Neural cell (in vitro differentiated cells): ENCODE data around the gene MFF. TPM values are rescaled to one million over a fixed set of nuclear protein-coding genes. Genes with fewer than 3 reads are reported as not detected.

Experiments used
- H2AFZ ChIP-seq: fragments of 200-600, 300-800 bp; sonication (generic), shearing (Covaris generic); 2 replicates; pipeline ENCODE4 v1.6.0; 2014; ENCODE audit warnings: low read depth, mild to moderate bottlenecking, antibody characterized with exemption, low read length, moderate library complexity
- H3F3A ChIP-seq: fragments of 200-600 bp; shearing (Covaris generic); 2 replicates; pipeline ENCODE4 v1.6.1; 2016; ENCODE audit warnings: mild to moderate bottlenecking, moderate library complexity, mixed read lengths, antibody characterized with exemption, low read length; ENCODE audit not compliant: insufficient read depth, poor library complexity, severe bottlenecking
- H3K27ac ChIP-seq: fragments of 200-600, 300-800 bp; sonication (generic), shearing (Covaris generic); 2 replicates; pipeline ENCODE4 v1.5.1; 2014; ENCODE audit warnings: mild to moderate bottlenecking, low read length, moderate library complexity
- H3K27me3 ChIP-seq: fragments of 300-800, 200-600 bp; sonication (generic), shearing (Covaris generic); 2 replicates; pipeline ENCODE4 v1.6.0; 2014; ENCODE audit warnings: mild to moderate bottlenecking, low read depth, low read length, moderate library complexity; ENCODE audit not compliant: insufficient read depth
- H3K36me3 ChIP-seq: fragments of 300-800, 200-600 bp; sonication (generic), shearing (Covaris generic); 2 replicates; pipeline ENCODE4 v1.5.1; 2014; ENCODE audit warnings: mild to moderate bottlenecking, antibody characterized with exemption, low read length, moderate library complexity; ENCODE audit not compliant: insufficient read depth
- H3K4me2 ChIP-seq: fragments of 300-800, 200-600 bp; sonication (generic), shearing (Covaris generic); 2 replicates; pipeline ENCODE4 v1.6.0; 2014; ENCODE audit warnings: mild to moderate bottlenecking, low read length
- H3K4me3 ChIP-seq: fragments of 300-800, 200-600 bp; sonication (generic), shearing (Covaris generic); 2 replicates; pipeline ENCODE4 v1.5.1; 2014; ENCODE audit warnings: mild to moderate bottlenecking, low read length, moderate library complexity
- H3K79me2 ChIP-seq: fragments of 200-600 bp; shearing (Covaris generic); replicated peaks from 2 replicates; pipeline ENCODE4 v1.6.0; 2014; ENCODE audit warnings: mild to moderate bottlenecking, low read length, moderate library complexity; ENCODE audit not compliant: insufficient read depth
- H3K9ac ChIP-seq: fragments of 300-800, 200-600 bp; sonication (generic), shearing (Covaris generic); 2 replicates; pipeline ENCODE4 v1.6.1; 2016; ENCODE audit warnings: mild to moderate bottlenecking, low read length, mixed read lengths
- H3K9me2 ChIP-seq: fragments of 200-600 bp; shearing (Covaris generic); 2 replicates; pipeline ENCODE4 v1.6.1; 2016; ENCODE audit warnings: mild to moderate bottlenecking, low read length, mixed read lengths; ENCODE audit not compliant: insufficient read depth
- H3K9me3 ChIP-seq: fragments of 200-600, 300-800 bp; sonication (generic), shearing (Covaris generic); 2 replicates; pipeline ENCODE4 v1.6.1; 2016; ENCODE audit warnings: mild to moderate bottlenecking, mixed run types, low read length, moderate library complexity, mixed read lengths
- H4K20me1 ChIP-seq: fragments of 200-600 bp; shearing (Covaris generic); 2 replicates; pipeline ENCODE4 v1.6.1; 2016; ENCODE audit warnings: mild to moderate bottlenecking, mixed run types; ENCODE audit not compliant: insufficient read depth
- EP300 ChIP-seq: fragments of 450-650 bp; conservative IDR thresholded peaks from 2 replicates; pipeline ENCODE4 v1.6.1; 2014; ENCODE audit warnings: antibody characterized with exemption, mild to moderate bottlenecking, moderate library complexity; ENCODE audit not compliant: poor library complexity, severe bottlenecking
- EZH2 ChIP-seq: fragments of 200-600, 300-800 bp; shearing (Covaris generic), sonication (generic); IDR thresholded peaks from 2 replicates; pipeline ENCODE4 v1.6.1; 2014; ENCODE audit warnings: antibody characterized with exemption, low read length, borderline replicate concordance, mild to moderate bottlenecking; ENCODE audit not compliant: insufficient read depth, poor library complexity, severe bottlenecking
- MXI1 ChIP-seq: fragments of 450-650 bp; conservative IDR thresholded peaks from 2 replicates; pipeline ENCODE4 v1.6.1; 2014; ENCODE audit warnings: antibody characterized with exemption, mild to moderate bottlenecking; ENCODE audit not compliant: poor library complexity, severe bottlenecking
- POLR2AphosphoS5 ChIP-seq: IDR thresholded peaks from 2 replicates; pipeline ENCODE4 v1.6.1; 2012
- RAD21 ChIP-seq: fragments of 450-650 bp; conservative IDR thresholded peaks from 2 replicates; pipeline ENCODE4 v1.6.1; 2014; ENCODE audit warnings: antibody characterized with exemption, mild to moderate bottlenecking, moderate library complexity
- SMC3 ChIP-seq: fragments of 450-650 bp; conservative IDR thresholded peaks from 2 replicates; pipeline ENCODE4 v1.6.1; 2014; ENCODE audit warnings: antibody characterized with exemption, mild to moderate bottlenecking, moderate library complexity; ENCODE audit not compliant: poor library complexity
- TAF1 ChIP-seq: IDR thresholded peaks from 2 replicates; pipeline ENCODE4 v1.6.1; 2012; ENCODE audit warnings: low read depth
- polyA plus RNA-seq: library from polyadenylated mRNA; depleted of rRNA; stranded (reverse); fragments of >200 nt; gene quantifications from 2 replicates; pipeline ENCODE4 v1.2.3, GENCODE V29; 2014
- TF ChIP-seq, protein P1 (sequence below): fragments of 450-650 bp; IDR thresholded peaks from 2 replicates; pipeline ENCODE4 v1.5.1; 2014; ENCODE audit warnings: antibody characterized with exemption, mild to moderate bottlenecking, moderate library complexity; ENCODE audit not compliant: poor library complexity, severe bottlenecking
- TF ChIP-seq, protein P2 (sequence below): IDR thresholded peaks from 2 replicates; pipeline ENCODE4 v1.6.1; 2012; ENCODE audit warnings: borderline replicate concordance

MFF gene
- polyA plus RNA-seq, 1 donor from 2014 or later = 192 TPM

DNA sequence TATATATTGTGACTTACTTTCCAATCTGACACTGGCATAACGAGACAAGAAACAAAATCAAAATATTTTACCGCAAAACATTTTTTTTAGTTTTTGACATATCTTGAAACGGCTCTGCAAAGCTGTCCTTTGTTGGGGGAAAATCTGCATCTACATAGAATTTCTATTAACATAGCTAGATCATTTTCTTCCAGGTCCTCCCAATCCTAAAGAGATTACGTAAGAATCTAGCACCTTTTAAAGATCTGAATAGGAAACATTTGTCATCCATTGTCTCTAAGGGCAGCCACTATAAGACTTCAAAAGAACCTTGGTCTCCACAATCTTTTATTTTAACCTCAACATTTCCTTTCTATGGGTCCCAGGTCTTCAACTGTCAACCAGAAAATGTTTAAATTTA, 1.2 kb upstream of the MFF start:
- Histone ChIP-seq H3K27me3 (no peaks in the 10 kb centered on the region), H3K4me3 (no peak overlapping the region), H3K9me3 (no peaks in the 10 kb centered on the region), H3F3A (peaks cover 4% of the 10 kb centered on the region), H3K9me2 (no peaks in the 10 kb centered on the region), H3K27ac (no peak overlapping the region), H4K20me1 (no peaks in the 10 kb centered on the region), H3K79me2 (peaks cover 34% of the 10 kb centered on the region), H3K36me3 (no peaks in the 10 kb centered on the region), H2AFZ (no peak overlapping the region), H3K4me2 (no peak overlapping the region), H3K9ac (no peak overlapping the region)
- TF ChIP-seq EP300 (no peak), POLR2AphosphoS5 (no peak)

DNA sequence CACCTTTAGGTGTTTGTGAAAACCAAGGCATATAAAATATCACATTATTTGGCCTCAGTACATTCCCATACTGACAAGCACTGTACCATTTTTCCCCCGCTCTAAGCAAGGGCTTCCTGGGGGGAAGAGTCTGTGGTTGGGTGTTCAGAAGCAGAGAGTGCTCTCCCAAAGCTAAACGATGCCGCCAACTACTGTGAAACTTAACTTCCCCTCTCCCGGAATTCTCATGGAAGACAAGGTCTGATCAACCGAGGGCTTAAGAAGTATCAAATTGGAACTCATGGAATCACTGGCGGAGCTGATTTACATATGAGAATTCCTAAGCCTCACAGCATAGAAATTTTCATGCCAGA, 433 bp upstream of the MFF start:
- peaks cover 4% of the 10 kb centered on the region for H3F3A ChIP-seq
- no peaks in the 10 kb centered on the region for H3K36me3 ChIP-seq
- peak overlapping the region; percentile 100 for H3K4me3 ChIP-seq
- no peak for TF ChIP-seq MXI1
- TF ChIP-seq POLR2AphosphoS5 = no peak
- TF ChIP-seq RAD21 = no peak
- TF ChIP-seq TAF1 = no peak
- TF ChIP-seq, protein P1, sequence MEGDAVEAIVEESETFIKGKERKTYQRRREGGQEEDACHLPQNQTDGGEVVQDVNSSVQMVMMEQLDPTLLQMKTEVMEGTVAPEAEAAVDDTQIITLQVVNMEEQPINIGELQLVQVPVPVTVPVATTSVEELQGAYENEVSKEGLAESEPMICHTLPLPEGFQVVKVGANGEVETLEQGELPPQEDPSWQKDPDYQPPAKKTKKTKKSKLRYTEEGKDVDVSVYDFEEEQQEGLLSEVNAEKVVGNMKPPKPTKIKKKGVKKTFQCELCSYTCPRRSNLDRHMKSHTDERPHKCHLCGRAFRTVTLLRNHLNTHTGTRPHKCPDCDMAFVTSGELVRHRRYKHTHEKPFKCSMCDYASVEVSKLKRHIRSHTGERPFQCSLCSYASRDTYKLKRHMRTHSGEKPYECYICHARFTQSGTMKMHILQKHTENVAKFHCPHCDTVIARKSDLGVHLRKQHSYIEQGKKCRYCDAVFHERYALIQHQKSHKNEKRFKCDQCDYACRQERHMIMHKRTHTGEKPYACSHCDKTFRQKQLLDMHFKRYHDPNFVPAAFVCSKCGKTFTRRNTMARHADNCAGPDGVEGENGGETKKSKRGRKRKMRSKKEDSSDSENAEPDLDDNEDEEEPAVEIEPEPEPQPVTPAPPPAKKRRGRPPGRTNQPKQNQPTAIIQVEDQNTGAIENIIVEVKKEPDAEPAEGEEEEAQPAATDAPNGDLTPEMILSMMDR = no peak
- TF ChIP-seq, protein P2, sequence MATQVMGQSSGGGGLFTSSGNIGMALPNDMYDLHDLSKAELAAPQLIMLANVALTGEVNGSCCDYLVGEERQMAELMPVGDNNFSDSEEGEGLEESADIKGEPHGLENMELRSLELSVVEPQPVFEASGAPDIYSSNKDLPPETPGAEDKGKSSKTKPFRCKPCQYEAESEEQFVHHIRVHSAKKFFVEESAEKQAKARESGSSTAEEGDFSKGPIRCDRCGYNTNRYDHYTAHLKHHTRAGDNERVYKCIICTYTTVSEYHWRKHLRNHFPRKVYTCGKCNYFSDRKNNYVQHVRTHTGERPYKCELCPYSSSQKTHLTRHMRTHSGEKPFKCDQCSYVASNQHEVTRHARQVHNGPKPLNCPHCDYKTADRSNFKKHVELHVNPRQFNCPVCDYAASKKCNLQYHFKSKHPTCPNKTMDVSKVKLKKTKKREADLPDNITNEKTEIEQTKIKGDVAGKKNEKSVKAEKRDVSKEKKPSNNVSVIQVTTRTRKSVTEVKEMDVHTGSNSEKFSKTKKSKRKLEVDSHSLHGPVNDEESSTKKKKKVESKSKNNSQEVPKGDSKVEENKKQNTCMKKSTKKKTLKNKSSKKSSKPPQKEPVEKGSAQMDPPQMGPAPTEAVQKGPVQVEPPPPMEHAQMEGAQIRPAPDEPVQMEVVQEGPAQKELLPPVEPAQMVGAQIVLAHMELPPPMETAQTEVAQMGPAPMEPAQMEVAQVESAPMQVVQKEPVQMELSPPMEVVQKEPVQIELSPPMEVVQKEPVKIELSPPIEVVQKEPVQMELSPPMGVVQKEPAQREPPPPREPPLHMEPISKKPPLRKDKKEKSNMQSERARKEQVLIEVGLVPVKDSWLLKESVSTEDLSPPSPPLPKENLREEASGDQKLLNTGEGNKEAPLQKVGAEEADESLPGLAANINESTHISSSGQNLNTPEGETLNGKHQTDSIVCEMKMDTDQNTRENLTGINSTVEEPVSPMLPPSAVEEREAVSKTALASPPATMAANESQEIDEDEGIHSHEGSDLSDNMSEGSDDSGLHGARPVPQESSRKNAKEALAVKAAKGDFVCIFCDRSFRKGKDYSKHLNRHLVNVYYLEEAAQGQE = no peak
- TF ChIP-seq EP300 = no peak
- no peak for TF ChIP-seq SMC3
- TF ChIP-seq EZH2 = no peak
- peak overlapping the region; percentile 89 for H3K27ac ChIP-seq
- peak overlapping the region; percentile 83 for H3K4me2 ChIP-seq
- H3K9ac ChIP-seq = peak overlapping the region; percentile 94
- H4K20me1 ChIP-seq = no peaks in the 10 kb centered on the region
- no peaks in the 10 kb centered on the region for H3K9me2 ChIP-seq
- peak overlapping the region; percentile 96 for H2AFZ ChIP-seq
- H3K9me3 ChIP-seq = no peaks in the 10 kb centered on the region
- H3K79me2 ChIP-seq = peaks cover 42% of the 10 kb centered on the region
- no peaks in the 10 kb centered on the region for H3K27me3 ChIP-seq

DNA sequence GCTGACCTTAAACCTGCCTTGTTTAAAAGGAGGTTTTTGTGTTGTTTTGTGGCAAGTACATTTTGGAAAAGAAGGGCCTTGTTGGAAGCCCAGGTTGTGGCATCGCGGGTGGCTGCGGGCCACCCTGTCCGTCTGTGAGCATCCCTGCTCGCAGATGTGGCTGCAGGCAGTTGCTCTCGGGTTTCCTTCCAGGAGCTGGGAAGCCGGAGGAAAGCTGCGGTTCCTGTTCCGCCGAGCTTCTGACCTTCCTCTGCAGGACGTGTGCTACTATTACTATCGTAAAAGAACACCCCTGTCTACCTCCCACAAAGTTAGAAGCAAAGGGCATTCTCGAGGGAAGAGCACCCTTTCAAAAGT, 766 bp downstream of the MFF start:
- H3K4me3 ChIP-seq = peak overlapping the region; percentile 100
- H2AFZ ChIP-seq = peak overlapping the region; percentile 90
- H3K27ac ChIP-seq = peak overlapping the region; percentile 89
- peaks cover 4% of the 10 kb centered on the region for H3F3A ChIP-seq
- no peak for TF ChIP-seq EP300
- no peak for TF ChIP-seq RAD21
- TF ChIP-seq EZH2 = no peak
- TF ChIP-seq SMC3 = no peak
- no peak for TF ChIP-seq TAF1
- no peak for TF ChIP-seq POLR2AphosphoS5
- TF ChIP-seq, protein P2 = no peak
- no peak for TF ChIP-seq MXI1
- TF ChIP-seq, protein P1 = no peak
- no peaks in the 10 kb centered on the region for H3K9me2 ChIP-seq
- no peaks in the 10 kb centered on the region for H3K36me3 ChIP-seq
- H3K27me3 ChIP-seq = no peaks in the 10 kb centered on the region
- H4K20me1 ChIP-seq = no peaks in the 10 kb centered on the region
- peak overlapping the region; percentile 74 for H3K4me2 ChIP-seq
- H3K9me3 ChIP-seq = no peaks in the 10 kb centered on the region
- peaks cover 50% of the 10 kb centered on the region for H3K79me2 ChIP-seq
- H3K9ac ChIP-seq = peak overlapping the region; percentile 94
